T-helper 2 cell treated with Interferon-gamma antibody and Interleukin-4, amounts not matched to agents 5 μg/mL and 100 μg/mL, for 36 hours (primary cell): ENCODE data around the gene PCDHGB5.
"Not testable (repeated sequence)": the region's sequence is repeated elsewhere in the genome, so short reads cannot be mapped to it uniquely, and the experiment has no call there.

Experiments used
- DNase-seq: peaks from one replicate; pipeline ENCODE4 v3.0.0; 2021; ENCODE audit warnings: low spot score
- H3K27ac Mint-ChIP-seq: one replicate; pipeline ENCODE4 v1.8.0; 2021; ENCODE audit warnings: mild to moderate bottlenecking, mixed read lengths
- H3K27me3 Mint-ChIP-seq: one replicate; pipeline ENCODE4 v1.8.0; 2021; ENCODE audit warnings: low read depth, mixed read lengths
- H3K36me3 Mint-ChIP-seq: one replicate; pipeline ENCODE4 v1.8.0; 2021; ENCODE audit warnings: low read depth, mixed read lengths
- H3K4me1 Mint-ChIP-seq: one replicate; pipeline ENCODE4 v1.8.0; 2021; ENCODE audit warnings: low read depth, mixed read lengths
- H3K4me3 Mint-ChIP-seq: one replicate; pipeline ENCODE4 v1.8.0; 2022; ENCODE audit warnings: mild to moderate bottlenecking, moderate library complexity, mixed read lengths
- H3K9me3 Mint-ChIP-seq: one replicate; pipeline ENCODE4 v1.8.0; 2021; ENCODE audit warnings: mixed read lengths

PCDHGB5 gene

GRCh38 chr5:141369994-141370848 is 27.5 kb upstream of the PCDHGB5 start, which contains the start of gene PCDHGB3:
TSS of gene PCDHGB3 (plus strand) at chr5:141370242. CDS start at chr5:141370395, 153 bp downstream.
- H3K4me3 Mint-ChIP-seq, result peak within 1 kb of the TSS; percentile 83
- peaks cover 2% of the 10 kb centered on the region for H3K4me1 Mint-ChIP-seq
- H3K36me3 Mint-ChIP-seq, result peaks cover 1% of the 10 kb centered on the region
- H3K27me3 Mint-ChIP-seq, result peaks cover 25% of the 10 kb centered on the region
- H3K27ac Mint-ChIP-seq, result no peak within 1 kb of the TSS
- peaks cover 34% of the 10 kb centered on the region for H3K9me3 Mint-ChIP-seq
- DNase-seq, result no peak

- Mint-ChIP-seq H3K36me3 (peaks cover 1% of the 10 kb centered on the region), H3K9me3 (peaks cover 34% of the 10 kb centered on the region), H3K4me1 (peaks cover 2% of the 10 kb centered on the region), H3K27me3 (peaks cover 14% of the 10 kb centered on the region), H3K4me3 (no peak overlapping the region), H3K27ac (no peak overlapping the region)
- DNase-seq, result no peak
Measured at GRCh38 chr5:141371572-141372475, 25.9 kb upstream of the PCDHGB5 start.

- peaks cover 2% of the 10 kb centered on the region for H3K4me1 Mint-ChIP-seq
- H3K9me3 Mint-ChIP-seq, result peaks cover 34% of the 10 kb centered on the region
- no peak within 1 kb of the TSS for H3K4me3 Mint-ChIP-seq
- peaks cover 12% of the 10 kb centered on the region for H3K27me3 Mint-ChIP-seq
- DNase-seq, result no peak
- H3K27ac Mint-ChIP-seq, result no peak within 1 kb of the TSS
- peaks cover 1% of the 10 kb centered on the region for H3K36me3 Mint-ChIP-seq
Measured at GRCh38 chr5:141373673-141374317, 24.0 kb upstream of the PCDHGB5 start, which contains the start of gene PCDHGA6. TSS of gene PCDHGA6 (plus strand) at chr5:141373891. CDS start at chr5:141374084, 193 bp downstream.

- Mint-ChIP-seq H3K4me1 (peaks cover 2% of the 10 kb centered on the region), H3K4me3 (no peak overlapping the region), H3K27me3 (peaks cover 12% of the 10 kb centered on the region), H3K36me3 (peaks cover 1% of the 10 kb centered on the region), H3K27ac (no peak overlapping the region), H3K9me3 (peaks cover 34% of the 10 kb centered on the region)
- DNase-seq, result no peak
Measured at GRCh38 chr5:141374627-141375026, 23.1 kb upstream of the PCDHGB5 start.

- not testable (repeated sequence) for H3K4me1 Mint-ChIP-seq, H3K4me3 Mint-ChIP-seq, H3K27me3 Mint-ChIP-seq, H3K36me3 Mint-ChIP-seq, H3K27ac Mint-ChIP-seq, DNase-seq
- peaks cover 34% of the 10 kb centered on the region for H3K9me3 Mint-ChIP-seq
Measured at GRCh38 chr5:141375444-141376155, 22.1 kb upstream of the PCDHGB5 start.

- no peak within 1 kb of the TSS for H3K27ac Mint-ChIP-seq
- no peaks in the 10 kb centered on the region for H3K36me3 Mint-ChIP-seq
- H3K4me3 Mint-ChIP-seq, result peak within 1 kb of the TSS; percentile 79
- peaks cover 26% of the 10 kb centered on the region for H3K27me3 Mint-ChIP-seq
- no peaks in the 10 kb centered on the region for H3K4me1 Mint-ChIP-seq
- DNase-seq, result no peak
- peaks cover 18% of the 10 kb centered on the region for H3K9me3 Mint-ChIP-seq
Measured at GRCh38 chr5:141382469-141383294, 15.1 kb upstream of the PCDHGB5 start, which contains the start of gene PCDHGA7. TSS of gene PCDHGA7 (plus strand) at chr5:141382742. CDS start at chr5:141382900, 158 bp downstream.

- H3K4me3 Mint-ChIP-seq, result peak overlapping the region; percentile 79
- H3K4me1 Mint-ChIP-seq, result no peaks in the 10 kb centered on the region
- no peak for DNase-seq
Measured at GRCh38 chr5:141383345-141383744, 14.4 kb upstream of the PCDHGB5 start.

GRCh38 chr5:141384471-141385267 is 13.1 kb upstream of the PCDHGB5 start:
- Mint-ChIP-seq H3K4me1 (no peaks in the 10 kb centered on the region), H3K36me3 (no peaks in the 10 kb centered on the region), H3K9me3 (peaks cover 28% of the 10 kb centered on the region), H3K27me3 (peaks cover 26% of the 10 kb centered on the region), H3K4me3 (no peak overlapping the region), H3K27ac (no peak overlapping the region)
- no peak for DNase-seq

More at GRCh38 chr5:141383345-141383744, 14.4 kb upstream of the PCDHGB5 start:
- H3K36me3 Mint-ChIP-seq, result no peaks in the 10 kb centered on the region
- H3K9me3 Mint-ChIP-seq, result peaks cover 20% of the 10 kb centered on the region
- H3K27ac Mint-ChIP-seq, result no peak overlapping the region
- peaks cover 26% of the 10 kb centered on the region for H3K27me3 Mint-ChIP-seq

GRCh38 chr5:141387557-141388311 is 10.0 kb upstream of the PCDHGB5 start, which contains the start of gene PCDHGB4:
TSS of gene PCDHGB4 (plus strand) at chr5:141387698. CDS start at chr5:141387885, 187 bp downstream.
- not testable (repeated sequence) for DNase-seq, H3K4me1 Mint-ChIP-seq, H3K36me3 Mint-ChIP-seq, H3K27ac Mint-ChIP-seq
- Mint-ChIP-seq H3K9me3 (peaks cover 39% of the 10 kb centered on the region), H3K27me3 (peaks cover 23% of the 10 kb centered on the region), H3K4me3 (peak within 1 kb of the TSS; percentile 36)

- Mint-ChIP-seq H3K36me3 (no peaks in the 10 kb centered on the region), H3K4me1 (no peaks in the 10 kb centered on the region), H3K27ac (no peak overlapping the region), H3K27me3 (peaks cover 27% of the 10 kb centered on the region), H3K4me3 (no peak overlapping the region), H3K9me3 (peaks cover 36% of the 10 kb centered on the region)
- DNase-seq, result no peak
Measured at GRCh38 chr5:141388661-141389060, 9.1 kb upstream of the PCDHGB5 start.
